GM20000 (cell line): Measurements from ENCODE around the gene MON1A.
"Not testable (repeated sequence)": the region's sequence is repeated elsewhere in the genome, so short reads cannot be mapped to it uniquely, and the experiment has no call there.

Experiments
- DNase-seq: peaks from one replicate; pipeline ENCODE4 v3.0.0; 2012; ENCODE audit warnings: low spot score
- CTCF ChIP-seq: IDR thresholded peaks from 2 replicates; pipeline ENCODE4 v1.5.1; 2012; ENCODE audit warnings: mild to moderate bottlenecking, control low read depth; ENCODE audit errors: extremely low read depth, missing control alignments

MON1A gene

GRCh38 chr3:49930168-49930690 is 618 bp upstream of the MON1A start:
- no peak for TF ChIP-seq CTCF

DNA sequence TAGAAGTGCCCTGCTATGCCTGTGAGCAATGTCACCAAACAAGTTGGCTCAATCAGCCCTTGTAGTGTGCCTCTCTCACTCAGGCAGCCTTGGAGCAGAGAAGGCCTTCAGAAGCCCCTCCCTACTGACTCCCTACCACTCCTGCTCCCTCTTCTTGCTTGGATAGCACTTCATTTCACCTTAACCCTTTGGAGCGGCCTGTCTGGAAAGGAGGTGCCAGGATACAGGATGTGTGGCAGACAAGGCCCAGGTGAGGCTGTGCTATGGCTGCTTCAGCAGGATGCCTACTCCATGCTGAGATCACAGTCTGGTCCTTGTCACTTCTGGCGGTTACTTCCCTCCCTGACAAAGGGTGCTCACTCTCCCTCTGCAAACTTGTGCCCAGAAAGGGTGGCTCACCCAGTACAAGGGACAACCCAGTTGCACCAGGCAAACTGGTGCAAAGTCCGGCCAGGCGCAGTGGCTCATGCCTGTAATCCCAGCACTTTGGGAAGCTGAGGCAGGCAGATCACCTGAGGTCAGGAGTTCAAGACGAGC is 1.1 kb downstream of the MON1A start:
- no peak for DNase-seq

More at GRCh38 chr3:49930168-49930690, 618 bp upstream of the MON1A start:
- no peak for DNase-seq

GRCh38 chr3:49927798-49928197 is 1.8 kb downstream of the MON1A start:
- no peak for DNase-seq
- TF ChIP-seq CTCF, result no peak

More for the DNA sequence above, 1.1 kb downstream of the MON1A start:
- TF ChIP-seq CTCF, result no peak

- no peak for DNase-seq
- TF ChIP-seq CTCF, result no peak
Measured at GRCh38 chr3:49926117-49926728, 3.4 kb downstream of the MON1A start.

DNA sequence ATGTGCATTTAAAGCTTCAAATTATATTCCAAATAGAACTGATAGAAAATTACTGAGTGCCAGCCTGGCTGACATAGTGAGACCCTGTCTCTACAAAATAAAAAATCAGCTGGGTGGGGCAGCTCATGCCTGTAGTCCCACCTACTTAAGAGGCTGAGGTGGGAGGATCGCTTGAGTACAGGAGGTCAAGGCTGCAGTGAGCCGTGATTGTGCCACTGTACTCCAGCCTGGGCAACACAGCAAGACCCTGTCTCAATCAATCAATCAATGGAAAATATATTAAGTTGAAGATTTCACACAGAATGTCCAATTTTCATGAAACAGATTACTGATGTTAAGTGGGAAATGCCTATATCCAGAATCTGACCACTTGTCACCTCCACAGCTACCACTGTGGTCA is 4.1 kb downstream of the MON1A start:
- DNase-seq, result no peak
- no peak for TF ChIP-seq CTCF

GRCh38 chr3:49924683-49925082 is 4.9 kb downstream of the MON1A start:
- DNase-seq, result no peak
- TF ChIP-seq CTCF, result no peak

GRCh38 chr3:49917806-49918590 is 11.6 kb downstream of the MON1A start:
- not testable (repeated sequence) for DNase-seq
